KG1 (cell line): ENCODE results near the gene RNF19B.

Experiments
- DNase-seq: peaks from one replicate; lab custom pipeline; 2025; lab: John Stamatoyannopoulos, UW

The RNF19B gene

GRCh38 chr1:32901823-32902534, 62.6 kb downstream of the RNF19B start:
- DNase-seq = no peak

DNA sequence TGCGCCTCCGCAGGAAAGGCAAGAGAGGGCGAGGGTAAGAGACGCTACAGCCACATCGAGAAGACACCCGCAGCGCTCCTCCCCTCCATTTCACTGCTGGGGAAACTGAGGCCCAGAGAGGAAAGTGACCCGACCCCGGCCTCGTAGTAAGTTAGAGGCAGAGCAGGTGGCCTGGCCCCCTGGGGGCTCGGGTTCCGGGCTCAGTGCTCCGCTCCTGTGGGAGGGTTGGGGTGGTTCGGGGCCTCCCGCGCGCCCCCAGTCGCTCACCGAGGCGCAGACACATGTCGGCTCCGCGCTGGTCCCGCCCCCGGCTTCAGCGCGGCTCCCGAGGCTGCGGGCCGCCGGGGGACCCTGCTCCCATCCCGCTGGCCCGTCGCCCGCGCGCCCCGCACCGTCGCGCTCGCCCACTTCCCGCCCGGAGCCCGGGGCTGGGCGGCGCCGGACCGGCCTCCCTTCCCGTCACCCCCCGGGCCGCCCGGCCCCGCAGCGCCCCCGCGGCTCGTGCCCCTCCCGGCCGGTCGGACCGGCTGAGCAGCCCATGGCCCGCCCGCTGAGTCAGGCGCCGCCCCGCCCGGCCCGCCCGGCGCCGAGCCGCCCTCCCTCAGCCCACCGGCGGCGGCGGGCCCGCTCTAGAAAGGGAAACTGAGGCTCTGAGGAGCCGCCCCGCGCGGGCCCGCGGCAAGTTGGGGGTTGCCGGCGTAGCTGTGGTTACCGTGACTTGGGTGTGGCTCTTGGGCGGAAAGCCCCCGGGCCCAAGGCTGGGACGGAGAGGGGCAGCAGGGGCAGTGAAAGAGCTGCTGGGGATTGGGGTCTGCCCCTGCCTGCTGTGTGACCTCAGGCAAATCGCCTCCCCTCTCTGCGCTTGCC, 63.4 kb downstream of the RNF19B start, which contains the start of gene TMEM54:
Gene TMEM54, minus strand, starts transcription at position 434 of the 867 bp plus-strand sequence. Its CDS starts 151 bp downstream, at position 283.
- DNase-seq = no peak

GRCh38 chr1:32900371-32900955, 64.1 kb downstream of the RNF19B start:
- no peak for DNase-seq

GRCh38 chr1:32899586-32900296, 64.9 kb downstream of the RNF19B start:
- DNase-seq = no peak

DNA sequence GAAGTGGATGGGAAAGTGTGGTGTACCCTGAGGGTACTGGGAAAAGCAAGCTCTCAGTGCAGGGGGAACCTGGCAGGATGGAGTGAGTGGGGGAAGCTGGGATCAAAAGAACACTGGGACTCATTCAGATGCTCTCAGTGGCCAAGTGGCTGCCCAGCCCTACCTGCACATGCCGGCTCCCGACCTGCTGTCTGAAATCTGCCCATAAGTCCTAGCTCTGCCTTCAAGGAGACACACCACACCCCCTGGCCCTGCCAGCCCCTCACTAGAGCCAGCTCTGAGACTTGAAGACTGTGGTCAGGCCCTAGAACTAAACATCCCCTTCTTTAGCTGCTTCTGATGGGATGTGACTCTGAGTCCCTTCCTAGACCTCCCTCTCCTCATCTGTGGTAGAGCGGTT, 65.7 kb downstream of the RNF19B start:
- DNase-seq = no peak

- no peak for DNase-seq
Observed at GRCh38 chr1:32898056-32898455, 66.6 kb downstream of the RNF19B start.

DNA sequence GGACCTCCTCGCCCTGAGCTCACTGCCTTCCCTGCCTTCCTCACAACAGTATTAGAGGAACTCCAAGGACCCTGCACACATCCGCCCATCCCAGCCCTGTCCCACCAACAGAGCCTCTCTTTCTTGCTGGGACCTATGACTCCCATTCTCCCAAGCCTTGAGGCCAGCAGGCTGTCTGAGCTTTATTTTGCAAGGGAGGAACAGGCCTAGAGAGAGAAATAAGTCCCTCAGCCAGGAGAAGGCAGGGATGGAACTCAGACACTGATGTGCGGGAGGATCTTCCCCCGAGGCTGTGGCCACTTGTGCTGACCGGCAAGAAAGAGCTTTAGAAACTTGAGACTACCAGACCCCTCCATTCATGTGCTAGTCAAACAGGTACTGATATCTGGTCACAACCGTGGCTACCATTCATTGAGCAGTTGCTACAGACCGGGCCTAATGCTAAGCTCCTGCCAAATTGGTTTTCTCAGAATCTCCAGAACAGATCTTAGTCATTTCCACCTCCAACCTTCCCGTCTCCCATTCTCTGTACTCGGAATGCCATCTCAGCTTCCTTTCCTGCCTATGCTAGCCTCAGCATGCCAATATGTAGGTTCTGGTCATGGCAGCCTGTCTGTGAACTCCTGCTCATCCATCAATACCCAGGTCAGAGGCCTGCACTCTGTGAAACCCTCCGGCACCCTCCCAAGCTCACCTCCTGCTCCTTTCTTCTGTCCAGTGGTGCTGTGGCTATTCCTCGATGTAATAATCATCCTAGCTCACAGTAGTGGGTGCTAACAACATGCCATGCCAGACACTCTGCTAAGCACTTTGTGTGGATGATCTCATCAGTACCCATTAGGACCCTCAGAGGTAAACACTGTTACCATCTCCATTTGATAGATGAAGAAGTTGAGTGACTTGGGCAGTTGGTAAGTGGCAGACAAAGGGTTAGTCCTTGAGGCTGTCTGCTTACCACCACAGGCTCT, 67.2 kb downstream of the RNF19B start:
- no peak for DNase-seq

GRCh38 chr1:32896451-32896850, 68.2 kb downstream of the RNF19B start:
- DNase-seq = no peak

GRCh38 chr1:32895325-32896215, 69.0 kb downstream of the RNF19B start:
- DNase-seq = no peak

DNA sequence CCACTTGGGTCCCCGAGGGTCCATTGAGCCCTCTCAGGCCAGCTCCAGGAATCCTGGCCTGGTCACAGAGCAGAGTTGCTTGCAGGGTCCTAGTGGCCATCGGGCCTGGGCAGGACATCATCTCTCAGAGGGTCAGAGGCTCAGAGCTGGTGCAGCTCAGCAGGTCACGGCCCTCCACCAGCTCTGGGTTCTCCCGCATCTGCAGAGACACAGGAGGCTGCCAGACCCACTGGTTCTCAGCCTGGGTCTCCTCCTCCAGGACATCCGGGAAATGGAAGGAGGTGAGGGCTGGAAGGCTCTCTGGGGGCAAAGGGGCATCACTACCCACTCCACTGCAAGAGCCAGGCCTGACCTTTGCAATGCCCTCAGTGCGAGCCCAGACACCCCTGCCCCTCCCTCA, 69.9 kb downstream of the RNF19B start:
- no peak for DNase-seq

DNA sequence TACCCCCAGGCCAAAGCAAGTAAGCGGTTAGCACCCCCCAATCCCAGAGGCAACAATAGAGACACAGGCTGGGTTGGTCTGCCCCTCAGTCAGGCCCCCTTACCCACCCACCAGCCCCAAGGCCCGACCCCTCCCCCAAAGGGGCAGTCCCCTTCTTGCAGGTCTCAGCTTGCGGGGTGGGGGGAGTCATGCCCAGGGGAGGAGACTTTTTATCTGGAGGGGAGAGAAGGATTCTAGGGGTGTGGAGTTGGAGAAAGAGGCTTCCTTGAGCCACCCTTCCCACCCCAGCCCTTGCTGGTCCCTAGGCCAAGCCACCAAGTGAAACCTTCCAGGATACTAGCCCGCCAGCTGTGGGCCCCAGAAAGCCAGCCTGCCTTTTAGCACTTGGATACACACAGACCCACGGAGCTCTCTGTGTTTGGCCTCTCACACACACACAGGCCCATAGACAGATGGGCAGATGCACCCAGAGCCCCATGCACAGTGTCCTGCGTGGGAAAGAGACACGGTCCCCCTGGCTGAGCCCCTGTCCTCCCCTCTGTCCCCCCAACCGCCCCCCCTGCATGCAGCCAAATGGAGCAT, 70.5 kb downstream of the RNF19B start:
- no peak for DNase-seq

DNA sequence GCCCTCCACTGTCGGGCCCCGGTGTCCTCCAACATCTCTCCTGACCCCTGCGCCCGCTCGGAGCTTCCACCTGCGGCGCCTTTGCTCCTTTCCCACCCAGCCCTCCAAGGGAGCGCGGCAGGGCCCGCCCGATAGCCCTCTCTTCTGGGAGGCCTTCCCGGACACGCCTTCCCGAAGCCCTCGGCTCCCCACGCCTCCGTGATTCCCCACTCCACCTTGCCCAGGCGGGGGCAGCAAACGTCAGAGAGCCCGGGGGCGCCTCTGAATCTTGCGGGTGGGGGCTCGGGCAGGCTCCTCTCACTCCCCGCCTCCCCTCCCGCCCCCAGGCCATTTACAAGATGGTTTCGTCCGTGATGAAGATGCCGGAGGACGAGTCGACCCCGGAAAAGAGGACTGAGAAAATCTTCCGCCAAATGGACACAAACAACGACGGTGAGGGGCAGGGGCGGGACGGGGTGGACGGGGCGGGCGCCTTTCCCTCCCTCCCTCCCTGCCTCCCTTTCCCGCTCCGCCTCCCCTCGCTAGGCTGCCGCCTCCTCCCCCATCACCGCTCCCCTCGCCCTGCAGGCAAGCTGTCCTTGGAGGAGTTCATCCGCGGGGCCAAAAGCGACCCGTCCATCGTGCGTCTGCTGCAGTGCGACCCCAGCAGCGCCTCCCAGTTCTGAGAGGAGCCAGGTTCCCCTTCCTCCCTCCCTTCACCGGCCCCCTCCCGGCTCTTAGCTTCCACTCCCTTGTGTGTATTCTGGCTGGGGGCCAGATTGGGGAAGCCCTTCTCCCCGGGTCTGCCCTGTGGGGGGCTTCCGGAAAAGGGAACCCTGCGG, 71.2 kb downstream of the RNF19B start:
- DNase-seq = no peak

- no peak for DNase-seq
Observed at GRCh38 chr1:32892368-32893197, 72.0 kb downstream of the RNF19B start.

- no peak for DNase-seq
Observed at GRCh38 chr1:32891630-32892029, 73.0 kb downstream of the RNF19B start.

GRCh38 chr1:32891241-32891570, 73.4 kb downstream of the RNF19B start:
- no peak for DNase-seq

- DNase-seq = no peak
Observed at GRCh38 chr1:32890516-32891240, 73.9 kb downstream of the RNF19B start.

DNA sequence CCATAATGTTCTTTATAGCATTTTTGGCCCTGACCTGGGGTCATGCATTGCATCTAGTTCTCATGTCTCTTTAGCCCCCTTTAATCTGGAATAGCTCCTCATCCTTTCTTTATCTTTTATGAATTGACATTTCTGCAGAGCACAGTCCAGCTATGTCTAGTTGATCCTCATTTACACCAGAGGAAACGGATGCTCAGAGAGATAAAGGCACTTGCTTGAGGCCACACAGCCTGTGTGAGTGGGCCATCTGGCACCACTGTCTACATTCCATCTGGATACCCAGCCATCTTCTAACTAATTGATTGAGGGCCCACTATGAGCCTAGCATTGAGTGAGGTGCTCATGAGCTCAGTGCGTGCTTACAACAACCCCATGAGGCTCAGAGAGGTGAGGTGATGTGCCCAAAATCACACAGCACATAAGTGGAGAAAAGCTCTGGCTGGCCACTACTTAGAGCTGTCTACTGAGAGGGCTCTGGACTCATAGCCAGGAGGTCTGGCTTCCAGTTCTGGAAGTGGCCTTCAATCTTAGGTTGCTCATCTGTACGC, 74.8 kb downstream of the RNF19B start:
- DNase-seq = no peak
